K562 (cell line): Measurements from ENCODE around the gene FSTL4. TPM values are rescaled to one million over a fixed set of nuclear protein-coding genes. Genes with fewer than 3 reads are reported as not detected.

Source experiments
- ATAC-seq: fragments of 200-7000 bp; cut with Tn5 transposase; 3 replicates; pipeline ENCODE4 v1.9.1; 2020; ENCODE audit warnings: moderate library complexity
- BruUV-seq: library from RNA; stranded (reverse); fragments of 400-500 nt; replicated peaks from 2 replicates; lab custom pipeline; 2021; lab: Mats Ljungman, UMichigan
- CTCF ChIA-PET: fragments of 300-600 bp; formaldehyde crosslinking; extraction: SDS; loops from one replicate; lab custom pipeline; 2021; ENCODE audit warnings: low intra/inter-chr PET ratio; lab: Yijun Ruan, JAX
- POLR2A ChIA-PET: fragments of 300-600, 350-650 bp; sonication (Branson Sonifier 250); formaldehyde crosslinking; extraction: SDS; loops from one replicate; lab custom pipeline; 2021; ENCODE audit warnings: antibody characterized with exemption, inconsistent platforms; lab: Yijun Ruan, JAX
- DNase-seq, 4 experiments: peaks; one replicate each; pipeline versions ENCODE4 v3.0.0 to v3.0.0-alpha.2; 2011 to 2018; ENCODE audit warnings: low spot score in 3 of 4, mixed read lengths in 3 of 4; ENCODE audit errors: extremely low read depth in 1 of 4
- FAIRE-seq: peaks from 2 replicates; lab custom pipeline; 2011; peaks lifted over from hg19 to GRCh38; lab: Jason Lieb, UNC
- H2AFZ ChIP-seq: 2 replicates; pipeline ENCODE4 v1.6.0; 2011; ENCODE audit warnings: low read depth, low read length, control low read depth, inconsistent platforms
- H3K27ac ChIP-seq: fragments of 200-600 bp; 3 replicates; pipeline ENCODE4 v1.8.0; 2011; ENCODE audit warnings: low read depth, mild to moderate bottlenecking, control low read depth, inconsistent platforms, low read length, moderate library complexity, mixed read lengths; ENCODE audit errors: extremely low read depth
- H3K27me3 ChIP-seq, 2 experiments: fragments of 300-600 bp in 1 of 2; 2 replicates in 1 of 2; 3 replicates in 1 of 2; pipeline versions ENCODE4 v1.6.0 to v1.8.0; 2011; ENCODE audit warnings: inconsistent platforms in 2 of 2, low read length in 2 of 2, mild to moderate bottlenecking in 1 of 2, mixed read lengths in 1 of 2, moderate library complexity in 1 of 2; ENCODE audit not compliant: control insufficient read depth in 2 of 2, insufficient read depth in 2 of 2
- H3K36me3 ChIP-seq: fragments of 300-600 bp; 3 replicates; pipeline ENCODE4 v1.8.0; 2011; ENCODE audit warnings: mild to moderate bottlenecking, low read length, inconsistent platforms; ENCODE audit not compliant: control insufficient read depth, insufficient read depth
- H3K4me1 ChIP-seq, 2 experiments: fragments of 200-600 bp in 1 of 2; replicated peaks in 1 of 2; 2 replicates in 1 of 2; 3 replicates in 1 of 2; pipeline versions ENCODE4 v1.5.1 to v1.8.0; 2011; ENCODE audit warnings: inconsistent platforms in 2 of 2, low read length in 2 of 2, mild to moderate bottlenecking in 1 of 2, mixed read lengths in 1 of 2, moderate library complexity in 1 of 2; ENCODE audit not compliant: control insufficient read depth in 2 of 2, insufficient read depth in 2 of 2
- H3K4me2 ChIP-seq: 2 replicates; pipeline ENCODE4 v1.6.1; 2011; ENCODE audit warnings: low read length, control low read depth, inconsistent platforms, mixed read lengths; ENCODE audit not compliant: insufficient read depth
- H3K4me3 ChIP-seq: fragments of 200-600 bp; sonication (generic), shearing (Covaris generic); 2 replicates; pipeline ENCODE4 v1.5.1; 2016; ENCODE audit warnings: control low read depth, inconsistent platforms
- H3K79me2 ChIP-seq: fragments of 200-600 bp; 3 replicates; pipeline ENCODE4 v1.8.0; 2011; ENCODE audit warnings: low read length, inconsistent platforms; ENCODE audit not compliant: control insufficient read depth, insufficient read depth
- H3K9ac ChIP-seq, 2 experiments: 2 replicates each; pipeline versions ENCODE4 v1.6.0 to v1.6.1; 2011; ENCODE audit warnings: low read depth in 2 of 2, low read length in 2 of 2, control low read depth in 1 of 2, inconsistent platforms in 1 of 2, mild to moderate bottlenecking in 1 of 2, mixed read lengths in 1 of 2; ENCODE audit not compliant: insufficient read depth in 1 of 2
- H3K9me1 ChIP-seq: one replicate; pipeline ENCODE4 v1.6.0; 2011; ENCODE audit warnings: inconsistent platforms, mild to moderate bottlenecking, low read length, moderate library complexity; ENCODE audit not compliant: control insufficient read depth, insufficient read depth
- H3K9me3 ChIP-seq: replicated peaks from 2 replicates; pipeline ENCODE4 v1.5.1; 2011; ENCODE audit warnings: low read depth, low read length, inconsistent platforms; ENCODE audit not compliant: control insufficient read depth, insufficient read depth
- H4K20me1 ChIP-seq: replicated peaks from 2 replicates; pipeline ENCODE4 v1.6.1; 2011; ENCODE audit warnings: low read length, inconsistent platforms, mixed read lengths; ENCODE audit not compliant: control insufficient read depth, insufficient read depth
- CHD2 ChIP-seq: IDR thresholded peaks from 2 replicates; pipeline ENCODE4 v1.6.1; 2011; ENCODE audit warnings: low read depth, low read length
- CTBP1 ChIP-seq: fragments of 450-650 bp; IDR thresholded peaks from 2 replicates; pipeline ENCODE4 v1.6.1; 2016; ENCODE audit warnings: borderline replicate concordance
- HES1 ChIP-seq: fragments of 450-650 bp; IDR thresholded peaks from 2 replicates; pipeline ENCODE4 v1.6.1; 2016; ENCODE audit warnings: low read depth, mild to moderate bottlenecking, moderate library complexity
- MAFG ChIP-seq: fragments of 450-650 bp; conservative IDR thresholded peaks from 2 replicates; pipeline ENCODE4 v1.6.1; 2016; ENCODE audit warnings: missing genetic modification characterization, missing compliant biosample characterization
- POLR2H ChIP-seq: IDR thresholded peaks from 2 replicates; pipeline ENCODE4 v1.6.1; 2016; ENCODE audit warnings: missing genetic modification characterization, low read depth, mild to moderate bottlenecking, control low read depth, missing compliant biosample characterization, moderate library complexity
- ZNF263 ChIP-seq: sonication (generic); formaldehyde crosslinking; IDR thresholded peaks from 2 replicates; pipeline ENCODE4 v1.8.0; 2022; ENCODE audit warnings: mild to moderate bottlenecking, missing genetic modification reagents, borderline replicate concordance
- ZNF717 ChIP-seq: fragments of 250-450 bp; sonication (Bioruptor Pico); IDR thresholded peaks from 2 replicates; pipeline ENCODE4 v1.5.0; 2021
- WGBS: fragments of 100-300 bp; shearing (Covaris generic); methylation state at CpG from one replicate; pipeline ENCODE4 v1.1.6; 2016; ENCODE audit warnings: low coverage, mixed read lengths; ENCODE audit not compliant: insufficient coverage; ENCODE audit errors: missing lambda C conversion rate; 5-methylcytosine and 5-hydroxymethylcytosine counted together
- in situ Hi-C: fragments of 300-500 bp; cut with MboI; formaldehyde crosslinking; loops from 4 replicates; pipeline ENCODE4 v1.15.0; 2018; ENCODE audit warnings: inconsistent platforms, mixed read lengths
- intact Hi-C: fragments of 100-400 bp; cut with micrococcal nuclease; formaldehyde crosslinking; loops from 2 replicates; pipeline ENCODE4 v1.14.2; 2022
- polyA plus RNA-seq, 8 experiments: library from polyadenylated mRNA; depleted of rRNA in 4 of 8; stranded (reverse) in 5 of 8; unstranded in 3 of 8; fragments of >200 nt; fragmentation: Nextera tagmentation in 2 of 8; fragmentation: Illumina TruSeq in 1 of 8; extraction: Ambion mirVana in 2 of 8; extraction: Trizol in 1 of 8; gene quantifications; 2 replicates each; pipeline versions ENCODE4 v1.2.1 to v1.2.3, GENCODE V29; 2011 to 2014; ENCODE audit warnings: inconsistent platforms in 1 of 8, missing spikeins in 1 of 8
- total RNA-seq, 7 experiments: library from RNA; depleted of rRNA in 6 of 7; stranded (reverse); fragments of >200 nt in 6 of 7; fragmentation: Illumina TruSeq in 2 of 7; extraction: Trizol in 2 of 7; gene quantifications; 2 replicates each; pipeline versions ENCODE4 v1.2.1 to v1.2.3, GENCODE V29; 2011 to 2021; ENCODE audit warnings: low replicate concordance in 1 of 7
- TF ChIP-seq, protein P1 (sequence below), 2 experiments: fragments of 200-800 bp in 1 of 2; sonication (Bioruptor generic) in 1 of 2; sonication (generic) in 1 of 2; formaldehyde crosslinking in 1 of 2; IDR thresholded peaks in 1 of 2; conservative IDR thresholded peaks in 1 of 2; 2 replicates each; pipeline versions ENCODE4 v1.5.0 to v1.6.1; 2016 to 2020; ENCODE audit warnings: missing compliant biosample characterization in 1 of 2, missing genetic modification characterization in 1 of 2, missing genetic modification reagents in 1 of 2

Gene FSTL4
- total and polyA plus RNA-seq, 9 of the 15 experiments (the other 6 are each of a cell fraction or from before 2014, with no cell fraction given) = 0.08 to 0.18 (median 0.10) TPM; not detected in 5

GRCh38 chr5:133384903-133385302 is 227.4 kb downstream of the FSTL4 start:
- no peak overlapping the region for H3K4me3 ChIP-seq
- H4K20me1 ChIP-seq = no peaks in the 10 kb centered on the region
- TF ChIP-seq, protein P1, sequence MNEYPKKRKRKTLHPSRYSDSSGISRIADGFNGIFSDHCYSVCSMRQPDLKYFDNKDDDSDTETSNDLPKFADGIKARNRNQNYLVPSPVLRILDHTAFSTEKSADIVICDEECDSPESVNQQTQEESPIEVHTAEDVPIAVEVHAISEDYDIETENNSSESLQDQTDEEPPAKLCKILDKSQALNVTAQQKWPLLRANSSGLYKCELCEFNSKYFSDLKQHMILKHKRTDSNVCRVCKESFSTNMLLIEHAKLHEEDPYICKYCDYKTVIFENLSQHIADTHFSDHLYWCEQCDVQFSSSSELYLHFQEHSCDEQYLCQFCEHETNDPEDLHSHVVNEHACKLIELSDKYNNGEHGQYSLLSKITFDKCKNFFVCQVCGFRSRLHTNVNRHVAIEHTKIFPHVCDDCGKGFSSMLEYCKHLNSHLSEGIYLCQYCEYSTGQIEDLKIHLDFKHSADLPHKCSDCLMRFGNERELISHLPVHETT (CRISPR knock-in tag; conservative IDR thresholded peaks at IDR 0.05 in 1 of 2, IDR thresholded peaks at IDR 0.05 in 1 of 2) = no peak
- no peak for TF ChIP-seq MAFG
- BruUV-seq = no TSS peak
- no peak overlapping the region for H3K27ac ChIP-seq
- no peaks in the 10 kb centered on the region for H3K9me1 ChIP-seq
- no peak overlapping the region for H3K9ac ChIP-seq
- DNase-seq (no peak), FAIRE-seq (no peak), ATAC-seq (no peak)
- peaks cover 15 to 55% of the 10 kb centered on the region in 2 experiments for H3K27me3 ChIP-seq
- CTCF ChIA-PET = no interaction called here
- WGBS = 0% methylated on average over 9 of the region's 9 CpGs
- H3K4me1 ChIP-seq = no peaks in the 10 kb centered on the region
- in situ Hi-C loops (no loop called here), intact Hi-C loops (no loop called here)
- H3K36me3 ChIP-seq = no peaks in the 10 kb centered on the region
- H3K9me3 ChIP-seq = no peaks in the 10 kb centered on the region
- POLR2A ChIA-PET = no interaction called here
- no peak overlapping the region for H2AFZ ChIP-seq
- H3K4me2 ChIP-seq = no peak overlapping the region
- H3K79me2 ChIP-seq = no peaks in the 10 kb centered on the region

DNA sequence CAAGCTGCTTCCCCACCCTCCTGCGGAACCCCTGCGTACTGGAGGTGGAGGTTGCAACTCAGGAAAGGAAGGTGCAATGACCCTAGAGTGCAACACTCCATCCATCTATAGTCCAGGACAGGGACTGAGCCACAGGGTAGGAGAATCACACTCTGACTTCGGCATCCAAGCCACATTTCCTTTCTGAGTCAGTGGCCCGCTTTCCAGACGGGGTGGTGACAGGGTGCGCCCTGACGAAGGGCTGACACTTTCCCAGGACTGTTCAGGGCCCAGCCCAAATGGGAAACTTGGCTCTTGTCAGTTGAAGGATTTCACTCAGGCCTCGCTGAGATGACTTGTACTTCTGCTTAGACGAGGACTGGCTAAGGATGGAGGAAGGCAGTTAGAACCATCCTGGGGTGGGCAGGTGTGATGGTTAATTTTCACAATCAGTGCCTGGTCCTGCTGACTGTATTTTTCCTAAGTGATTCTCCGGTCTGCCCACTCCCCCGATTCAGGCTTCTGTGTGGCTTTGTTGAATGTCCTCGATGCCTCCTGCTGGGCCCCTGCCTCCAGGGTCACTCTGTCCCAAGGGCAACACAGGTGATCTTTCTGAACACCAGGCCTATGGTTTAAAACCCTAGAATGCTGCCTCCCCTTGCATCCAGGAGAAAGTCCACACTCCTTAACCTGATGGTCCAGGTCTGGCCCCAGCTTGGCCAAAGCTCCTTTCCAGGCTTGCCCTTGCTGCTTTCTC is 228.1 kb downstream of the FSTL4 start:
- H3K79me2 ChIP-seq = no peaks in the 10 kb centered on the region
- H2AFZ ChIP-seq = no peak overlapping the region
- ChIA-PET POLR2A (no interaction called here), CTCF (no interaction called here)
- H3K9me1 ChIP-seq = no peaks in the 10 kb centered on the region
- no peak overlapping the region for H3K9ac ChIP-seq
- ATAC-seq (no peak), DNase-seq (no peak), FAIRE-seq (no peak)
- no peaks in the 10 kb centered on the region for H4K20me1 ChIP-seq
- H3K27me3 ChIP-seq = peaks cover 13 to 54% of the 10 kb centered on the region in 2 experiments
- 2% methylated on average over 12 of the region's 12 CpGs for WGBS
- intact Hi-C loops = no loop called here
- no peak overlapping the region for H3K4me3 ChIP-seq
- no peaks in the 10 kb centered on the region for H3K36me3 ChIP-seq
- TF ChIP-seq CHD2 (no peak), POLR2H (tag) (no peak), HES1 (no peak), ZNF263 (CRISPR knock-in tag) (no peak), ZNF717 (no peak), CTBP1 (no peak)
- no peaks in the 10 kb centered on the region for H3K9me3 ChIP-seq
- H3K4me1 ChIP-seq = no peaks in the 10 kb centered on the region
- no peak overlapping the region for H3K27ac ChIP-seq
- no peak overlapping the region for H3K4me2 ChIP-seq
- no TSS peak for BruUV-seq
- in situ Hi-C loops = no loop called here
